Right ventricle myocardium inferior (tissue), 1 donor: Measurements from ENCODE around the gene ADAMTS16. TPM values are rescaled to one million over a fixed set of nuclear protein-coding genes. Genes with fewer than 3 reads are reported as not detected.

ENCODE experiments used
- ATAC-seq: fragments of 200-7000 bp; cut with Tn5 transposase; one replicate; pipeline ENCODE4 v1.9.1; 2020; ENCODE audit warnings: mild to moderate bottlenecking, moderate library complexity
- DNase-seq: peaks from one replicate; pipeline ENCODE4 v3.0.0; 2021; ENCODE audit errors: missing footprints
- intact Hi-C: fragments of 100-400 bp; cut with DNase I; formaldehyde crosslinking; loops from one replicate; pipeline ENCODE4 v1.11.0; 2022
- total RNA-seq: library from RNA; stranded (reverse); fragmentation: NEBNext Ultra II Directional; extraction: Animal tissue kit (Norgen Biotek cat#: 25700); gene quantifications from one replicate; pipeline ENCODE4 v1.2.1, GENCODE V29; 2021
- donor health status: DM: no; HTN: yes; CAD: no; lungs with severe emphysema.

Gene ADAMTS16
- total RNA-seq, 1 donor from 2014 or later = not detected

- intact Hi-C loops = no loop called here
- no peak for DNase-seq
- no peak for ATAC-seq
Measured at GRCh38 chr5:5207828-5208227, 67.7 kb downstream of the ADAMTS16 start.

GRCh38 chr5:5209089-5209488 is 69.0 kb downstream of the ADAMTS16 start:
- intact Hi-C loops = no loop called here
- DNase-seq = no peak
- ATAC-seq = no peak

GRCh38 chr5:5209510-5210286 is 69.6 kb downstream of the ADAMTS16 start:
- intact Hi-C loops = no loop called here
- ATAC-seq = no peak
- DNase-seq = no peak

GRCh38 chr5:5217371-5217770 is 77.2 kb downstream of the ADAMTS16 start:
- no peak for DNase-seq
- no peak for ATAC-seq
- intact Hi-C loops = no loop called here

- intact Hi-C loops = no loop called here
- DNase-seq = no peak
- ATAC-seq = no peak
Measured at GRCh38 chr5:5218396-5218795, 78.3 kb downstream of the ADAMTS16 start.

- no peak for ATAC-seq
- intact Hi-C loops = no loop called here
- DNase-seq = no peak
Measured at GRCh38 chr5:5219541-5219940, 79.4 kb downstream of the ADAMTS16 start.

GRCh38 chr5:5220901-5221631 is 80.9 kb downstream of the ADAMTS16 start:
- intact Hi-C loops = no loop called here
- no peak for ATAC-seq
- DNase-seq = no peak

GRCh38 chr5:5221724-5222123 is 81.6 kb downstream of the ADAMTS16 start:
- DNase-seq (no peak), ATAC-seq (no peak)
- intact Hi-C loops = no loop called here

- intact Hi-C loops = no loop called here
- no peak for ATAC-seq
- no peak for DNase-seq
Measured at GRCh38 chr5:5231576-5231975, 91.4 kb downstream of the ADAMTS16 start.

- ATAC-seq = no peak
- intact Hi-C loops = no loop called here
- no peak for DNase-seq
Measured at GRCh38 chr5:5234912-5235311, 94.8 kb downstream of the ADAMTS16 start.

- intact Hi-C loops = no loop called here
- ATAC-seq (no peak), DNase-seq (no peak)
Measured at GRCh38 chr5:5235685-5236084, 95.6 kb downstream of the ADAMTS16 start.

GRCh38 chr5:5239191-5239590 is 99.1 kb downstream of the ADAMTS16 start:
- no peak for DNase-seq
- ATAC-seq = no peak
- intact Hi-C loops = no loop called here

GRCh38 chr5:5240234-5240633 is 100.1 kb downstream of the ADAMTS16 start:
- ATAC-seq (no peak), DNase-seq (no peak)
- intact Hi-C loops = no loop called here

- intact Hi-C loops = no loop called here
- ATAC-seq (no peak), DNase-seq (no peak)
Measured at GRCh38 chr5:5242056-5242455, 101.9 kb downstream of the ADAMTS16 start.

GRCh38 chr5:5246736-5247135 is 106.6 kb downstream of the ADAMTS16 start:
- intact Hi-C loops = no loop called here
- no peak for ATAC-seq
- no peak for DNase-seq

- no peak for DNase-seq
- ATAC-seq = no peak
- intact Hi-C loops = no loop called here
Measured at GRCh38 chr5:5250758-5251157, 110.6 kb downstream of the ADAMTS16 start.

- intact Hi-C loops = no loop called here
- DNase-seq (no peak), ATAC-seq (no peak)
Measured at GRCh38 chr5:5252106-5252505, 112.0 kb downstream of the ADAMTS16 start.

GRCh38 chr5:5257353-5257752 is 117.2 kb downstream of the ADAMTS16 start:
- intact Hi-C loops = no loop called here
- DNase-seq (no peak), ATAC-seq (no peak)

- DNase-seq (no peak), ATAC-seq (no peak)
- intact Hi-C loops = no loop called here
Measured at GRCh38 chr5:5258564-5258963, 118.4 kb downstream of the ADAMTS16 start.

GRCh38 chr5:5264727-5265126 is 124.6 kb downstream of the ADAMTS16 start:
- intact Hi-C loops = no loop called here
- no peak for DNase-seq
- no peak for ATAC-seq
